GM21447 (cell line): ENCODE results near the gene SLC5A11.
"Not testable (repeated sequence)": the region's sequence is repeated elsewhere in the genome, so short reads cannot be mapped to it uniquely, and the experiment has no call there.

ENCODE experiments used
- ATAC-seq: cut with Tn5 transposase; IDR thresholded peaks from one replicate; pipeline ENCODE4 v1.9.1; 2021; ENCODE audit not compliant: unreplicated experiment

SLC5A11 gene

GRCh38 chr16:24845726-24846547, at the start of gene SLC5A11:
Gene SLC5A11 (plus strand): TSS chr16:24845963. CDS start chr16:24858644, 12,681 bp downstream.
- no peak for ATAC-seq

GRCh38 chr16:24800586-24800985, 45.2 kb upstream of the SLC5A11 start:
- ATAC-seq: no peak

- ATAC-seq: no peak
Measured at GRCh38 chr16:24801761-24802302, 43.9 kb upstream of the SLC5A11 start.

- ATAC-seq: no peak
Measured at GRCh38 chr16:24805484-24805883, 40.3 kb upstream of the SLC5A11 start.

GRCh38 chr16:24807301-24807700, 38.5 kb upstream of the SLC5A11 start:
- ATAC-seq: no peak

GRCh38 chr16:24810951-24811843, 34.6 kb upstream of the SLC5A11 start:
- ATAC-seq: no peak

- not testable (repeated sequence) for ATAC-seq
Measured at GRCh38 chr16:24812813-24813212, 33.0 kb upstream of the SLC5A11 start.

GRCh38 chr16:24815021-24815420, 30.7 kb upstream of the SLC5A11 start:
- ATAC-seq: no peak

- no peak for ATAC-seq
Measured at GRCh38 chr16:24816688-24817087, 29.1 kb upstream of the SLC5A11 start.

GRCh38 chr16:24819462-24820040, 26.2 kb upstream of the SLC5A11 start:
- ATAC-seq: no peak

GRCh38 chr16:24820522-24820921, 25.2 kb upstream of the SLC5A11 start:
- no peak for ATAC-seq

GRCh38 chr16:24821129-24821528, 24.6 kb upstream of the SLC5A11 start:
- ATAC-seq: no peak

GRCh38 chr16:24822542-24822941, 23.2 kb upstream of the SLC5A11 start:
- no peak for ATAC-seq

- ATAC-seq: no peak
Measured at GRCh38 chr16:24822974-24823373, 22.8 kb upstream of the SLC5A11 start.

GRCh38 chr16:24825696-24826095, 20.1 kb upstream of the SLC5A11 start:
- no peak for ATAC-seq

- ATAC-seq: no peak
Measured at GRCh38 chr16:24826096-24826690, 19.6 kb upstream of the SLC5A11 start.

GRCh38 chr16:24826817-24827566, 18.8 kb upstream of the SLC5A11 start:
- ATAC-seq: no peak

- no peak for ATAC-seq
Measured at GRCh38 chr16:24829153-24829552, 16.6 kb upstream of the SLC5A11 start.

- no peak for ATAC-seq
Measured at GRCh38 chr16:24833352-24833751, 12.4 kb upstream of the SLC5A11 start.
